NB4 (cell line): ENCODE data around the gene GTF2F2.

Source experiments
- POLR2A ChIP-seq: IDR thresholded peaks from 2 replicates; pipeline ENCODE4 v1.6.1; 2011; ENCODE audit warnings: mild to moderate bottlenecking; ENCODE audit not compliant: insufficient read length; ENCODE audit errors: extremely low read depth
- TF ChIP-seq, protein P1 (sequence below): IDR thresholded peaks from one replicate; pipeline ENCODE4 v1.5.1; 2012; ENCODE audit warnings: low read depth, low read length

DNA sequence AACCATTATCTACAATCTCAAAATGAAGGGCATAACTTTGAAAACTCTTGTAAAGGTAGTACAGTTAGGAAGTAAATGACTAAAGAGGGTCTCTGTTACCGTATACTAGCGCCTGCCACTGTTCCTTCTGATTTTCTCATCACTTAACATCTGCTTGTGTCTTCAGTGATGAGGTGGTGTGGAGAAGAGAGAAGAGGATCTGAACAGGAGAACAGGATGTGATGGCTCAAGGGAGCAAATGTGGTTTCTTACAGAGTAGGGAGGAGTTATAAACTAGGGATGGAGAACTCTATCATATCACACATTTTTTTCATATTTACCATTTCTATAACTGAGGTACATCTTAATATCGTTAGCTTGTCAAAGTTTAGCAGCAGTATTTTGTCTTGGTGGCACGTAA lies 79.4 kb downstream of the GTF2F2 start:
- TF ChIP-seq, protein P1, sequence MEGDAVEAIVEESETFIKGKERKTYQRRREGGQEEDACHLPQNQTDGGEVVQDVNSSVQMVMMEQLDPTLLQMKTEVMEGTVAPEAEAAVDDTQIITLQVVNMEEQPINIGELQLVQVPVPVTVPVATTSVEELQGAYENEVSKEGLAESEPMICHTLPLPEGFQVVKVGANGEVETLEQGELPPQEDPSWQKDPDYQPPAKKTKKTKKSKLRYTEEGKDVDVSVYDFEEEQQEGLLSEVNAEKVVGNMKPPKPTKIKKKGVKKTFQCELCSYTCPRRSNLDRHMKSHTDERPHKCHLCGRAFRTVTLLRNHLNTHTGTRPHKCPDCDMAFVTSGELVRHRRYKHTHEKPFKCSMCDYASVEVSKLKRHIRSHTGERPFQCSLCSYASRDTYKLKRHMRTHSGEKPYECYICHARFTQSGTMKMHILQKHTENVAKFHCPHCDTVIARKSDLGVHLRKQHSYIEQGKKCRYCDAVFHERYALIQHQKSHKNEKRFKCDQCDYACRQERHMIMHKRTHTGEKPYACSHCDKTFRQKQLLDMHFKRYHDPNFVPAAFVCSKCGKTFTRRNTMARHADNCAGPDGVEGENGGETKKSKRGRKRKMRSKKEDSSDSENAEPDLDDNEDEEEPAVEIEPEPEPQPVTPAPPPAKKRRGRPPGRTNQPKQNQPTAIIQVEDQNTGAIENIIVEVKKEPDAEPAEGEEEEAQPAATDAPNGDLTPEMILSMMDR: no peak
- no peak for TF ChIP-seq POLR2A
